WTC11 (cell line): ENCODE measurements around the gene GPR18.

Source experiments
- CTCF ChIP-seq: fragments of 200-600 bp; IDR thresholded peaks from 2 replicates; pipeline ENCODE4 v1.8.0; 2022; ENCODE audit warnings: antibody characterized with exemption
- FOXP4 ChIP-seq: sonication (generic); formaldehyde crosslinking; IDR thresholded peaks from 2 replicates; pipeline ENCODE4 v1.8.0; 2022; ENCODE audit warnings: mild to moderate bottlenecking, missing genetic modification reagents
- IRF1 ChIP-seq: sonication (generic); formaldehyde crosslinking; IDR thresholded peaks from 2 replicates; pipeline ENCODE4 v1.8.0; 2023; ENCODE audit warnings: missing genetic modification reagents
- MAX ChIP-seq: sonication (generic); formaldehyde crosslinking; IDR thresholded peaks from 2 replicates; pipeline ENCODE4 v1.8.0; 2022; ENCODE audit warnings: mild to moderate bottlenecking, missing genetic modification reagents
- MXD4 ChIP-seq: fragments of 250-450 bp; sonication (Bioruptor Pico); IDR thresholded peaks from 2 replicates; pipeline ENCODE4 v1.8.0; 2021; ENCODE audit warnings: mild to moderate bottlenecking, moderate library complexity, borderline replicate concordance
- SP1 ChIP-seq: sonication (generic); formaldehyde crosslinking; conservative IDR thresholded peaks from 2 replicates; pipeline ENCODE4 v1.8.1; 2022; ENCODE audit warnings: missing genetic modification reagents
- STAT6 ChIP-seq: sonication (generic); formaldehyde crosslinking; conservative IDR thresholded peaks from 2 replicates; pipeline ENCODE4 v1.8.1; 2023; ENCODE audit warnings: mild to moderate bottlenecking, low read depth, missing genetic modification reagents, moderate library complexity
- TEAD4 ChIP-seq: sonication (generic); formaldehyde crosslinking; IDR thresholded peaks from 2 replicates; pipeline ENCODE4 v1.8.0; 2022; ENCODE audit warnings: mild to moderate bottlenecking, missing genetic modification reagents
- ZNF512 ChIP-seq: sonication (generic); formaldehyde crosslinking; IDR thresholded peaks from 2 replicates; pipeline ENCODE4 v1.8.1; 2022; ENCODE audit warnings: missing genetic modification reagents, borderline replicate concordance
- TF ChIP-seq, protein P1 (sequence below): sonication (generic); formaldehyde crosslinking; IDR thresholded peaks from 2 replicates; pipeline ENCODE4 v1.8.1; 2022; ENCODE audit warnings: low read depth, mild to moderate bottlenecking, moderate library complexity, missing genetic modification reagents, borderline replicate concordance
- TF ChIP-seq, protein P2 (sequence below): sonication (generic); formaldehyde crosslinking; IDR thresholded peaks from 2 replicates; pipeline ENCODE4 v1.8.1; 2023; ENCODE audit warnings: mild to moderate bottlenecking, missing genetic modification reagents

GRCh38 chr13:99257291-99257690 is 888 bp downstream of the GPR18 start:
- no peak for TF ChIP-seq CTCF
- no peak for TF ChIP-seq IRF1
- TF ChIP-seq, protein P1, sequence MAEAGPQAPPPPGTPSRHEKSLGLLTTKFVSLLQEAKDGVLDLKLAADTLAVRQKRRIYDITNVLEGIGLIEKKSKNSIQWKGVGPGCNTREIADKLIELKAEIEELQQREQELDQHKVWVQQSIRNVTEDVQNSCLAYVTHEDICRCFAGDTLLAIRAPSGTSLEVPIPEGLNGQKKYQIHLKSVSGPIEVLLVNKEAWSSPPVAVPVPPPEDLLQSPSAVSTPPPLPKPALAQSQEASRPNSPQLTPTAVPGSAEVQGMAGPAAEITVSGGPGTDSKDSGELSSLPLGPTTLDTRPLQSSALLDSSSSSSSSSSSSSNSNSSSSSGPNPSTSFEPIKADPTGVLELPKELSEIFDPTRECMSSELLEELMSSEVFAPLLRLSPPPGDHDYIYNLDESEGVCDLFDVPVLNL (CRISPR knock-in tag): no peak
- TF ChIP-seq SP1 (CRISPR knock-in tag): no peak
- TF ChIP-seq MXD4 (CRISPR knock-in tag): no peak
- TF ChIP-seq ZNF512 (CRISPR knock-in tag): no peak
- TF ChIP-seq FOXP4 (CRISPR knock-in tag): no peak
- TF ChIP-seq, protein P2, sequence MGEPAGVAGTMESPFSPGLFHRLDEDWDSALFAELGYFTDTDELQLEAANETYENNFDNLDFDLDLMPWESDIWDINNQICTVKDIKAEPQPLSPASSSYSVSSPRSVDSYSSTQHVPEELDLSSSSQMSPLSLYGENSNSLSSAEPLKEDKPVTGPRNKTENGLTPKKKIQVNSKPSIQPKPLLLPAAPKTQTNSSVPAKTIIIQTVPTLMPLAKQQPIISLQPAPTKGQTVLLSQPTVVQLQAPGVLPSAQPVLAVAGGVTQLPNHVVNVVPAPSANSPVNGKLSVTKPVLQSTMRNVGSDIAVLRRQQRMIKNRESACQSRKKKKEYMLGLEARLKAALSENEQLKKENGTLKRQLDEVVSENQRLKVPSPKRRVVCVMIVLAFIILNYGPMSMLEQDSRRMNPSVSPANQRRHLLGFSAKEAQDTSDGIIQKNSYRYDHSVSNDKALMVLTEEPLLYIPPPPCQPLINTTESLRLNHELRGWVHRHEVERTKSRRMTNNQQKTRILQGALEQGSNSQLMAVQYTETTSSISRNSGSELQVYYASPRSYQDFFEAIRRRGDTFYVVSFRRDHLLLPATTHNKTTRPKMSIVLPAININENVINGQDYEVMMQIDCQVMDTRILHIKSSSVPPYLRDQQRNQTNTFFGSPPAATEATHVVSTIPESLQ (CRISPR knock-in tag): no peak
- no peak for TF ChIP-seq STAT6 (CRISPR knock-in tag)
- TF ChIP-seq MAX: no peak
- no peak for TF ChIP-seq TEAD4 (CRISPR knock-in tag)
